GM12874 (cell line): Measurements from ENCODE around the gene ARX.

Source experiments
- CTCF ChIP-seq: IDR thresholded peaks from 2 replicates; pipeline ENCODE4 v1.5.1; 2011; ENCODE audit warnings: low read depth, mild to moderate bottlenecking, control low read depth, low read length, moderate library complexity; ENCODE audit not compliant: insufficient read depth

Gene ARX

GRCh38 chrX:24990535-24990934 lies 25.2 kb downstream of the ARX start:
- TF ChIP-seq CTCF: no peak

- TF ChIP-seq CTCF: no peak
These were observed 27.5 kb downstream of the ARX start for GRCh38 chrX:24988314-24988713.

- no peak for TF ChIP-seq CTCF
These were observed 28.0 kb downstream of the ARX start for GRCh38 chrX:24987731-24988130.

- TF ChIP-seq CTCF: no peak
These were observed 30.6 kb downstream of the ARX start for GRCh38 chrX:24985120-24985519.

- no peak for TF ChIP-seq CTCF
These were observed 31.8 kb downstream of the ARX start for GRCh38 chrX:24983931-24984330.

GRCh38 chrX:24982306-24982965 lies 33.3 kb downstream of the ARX start:
- no peak for TF ChIP-seq CTCF

- no peak for TF ChIP-seq CTCF
These were observed 34.7 kb downstream of the ARX start for GRCh38 chrX:24981030-24981429.
